Measurements from ENCODE around the gene ESM1.

ESM1 gene

DNA sequence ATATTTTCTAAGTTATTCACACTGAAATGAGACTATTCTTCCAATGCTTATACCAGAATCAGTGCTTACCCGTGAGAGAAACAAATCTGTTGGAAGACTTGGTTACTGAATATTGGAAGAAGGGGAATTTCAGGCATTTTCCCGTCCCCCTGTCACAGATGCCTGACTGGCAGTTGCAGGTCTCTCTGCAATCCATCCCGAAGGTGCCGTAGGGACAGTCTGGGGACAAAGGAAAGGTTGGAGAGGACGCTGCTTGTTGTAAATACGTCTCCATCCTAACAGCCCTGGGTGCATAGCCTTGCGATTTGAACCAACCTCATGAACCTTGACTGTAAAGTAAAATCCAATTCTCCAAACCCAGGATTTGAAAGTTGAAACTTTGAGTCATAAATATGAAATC is 3.5 kb downstream of the ESM1 start:
- DNase-seq (ENCODE audit: low spot score), result no peak

GRCh38 chr5:54975701-54976100 is 9.7 kb downstream of the ESM1 start:
- DNase-seq (ENCODE audit: low spot score), result no peak

GRCh38 chr5:54969856-54970828 is 15.3 kb downstream of the ESM1 start:
- DNase-seq (ENCODE audit: low spot score), result no peak

- no peak for DNase-seq (ENCODE audit: low spot score)
Observed at GRCh38 chr5:54969242-54969641, 16.2 kb downstream of the ESM1 start.

DNA sequence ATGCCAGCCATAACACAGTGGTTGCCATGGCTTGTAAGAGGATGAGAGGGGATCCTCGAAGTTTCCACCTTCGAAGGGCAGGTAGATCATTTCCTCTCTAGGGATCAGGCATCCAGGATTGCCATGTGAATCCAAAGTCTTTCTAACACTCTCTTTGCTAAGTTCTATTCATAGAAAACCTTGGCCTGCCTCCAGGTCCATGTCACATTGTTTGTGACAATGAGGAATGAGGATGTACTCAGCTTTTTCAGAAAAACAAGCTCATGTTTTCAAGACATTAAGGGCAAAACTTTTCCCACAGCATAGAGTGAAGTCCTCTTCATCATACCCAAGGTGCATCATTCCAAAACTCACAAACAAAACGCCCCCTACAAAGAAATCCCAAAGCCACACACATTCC is 19.6 kb downstream of the ESM1 start:
- DNase-seq (ENCODE audit: low spot score), result no peak

DNA sequence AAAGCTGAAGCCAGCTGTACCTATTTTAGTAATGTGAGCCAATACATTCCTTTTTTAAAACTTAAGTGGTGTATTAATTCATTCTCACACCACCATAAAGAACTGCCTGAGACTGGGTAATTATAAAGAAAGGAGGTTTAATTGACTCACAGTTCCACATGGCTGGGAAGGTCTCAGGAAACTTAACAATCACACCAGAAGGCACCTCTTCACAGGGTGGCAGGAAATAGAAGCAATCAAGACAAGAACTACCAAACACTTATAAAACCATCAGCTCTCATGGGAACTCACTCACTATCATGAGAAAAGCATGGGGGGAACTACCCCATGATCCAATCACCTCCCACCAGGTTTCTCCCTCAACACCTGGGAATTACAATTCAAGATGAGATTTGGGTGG is 21.0 kb downstream of the ESM1 start:
- no peak for DNase-seq (ENCODE audit: low spot score)

- peak; percentile 17 for DNase-seq (ENCODE audit: low spot score)
Observed at GRCh38 chr5:54959673-54960418, 25.5 kb downstream of the ESM1 start.

DNA sequence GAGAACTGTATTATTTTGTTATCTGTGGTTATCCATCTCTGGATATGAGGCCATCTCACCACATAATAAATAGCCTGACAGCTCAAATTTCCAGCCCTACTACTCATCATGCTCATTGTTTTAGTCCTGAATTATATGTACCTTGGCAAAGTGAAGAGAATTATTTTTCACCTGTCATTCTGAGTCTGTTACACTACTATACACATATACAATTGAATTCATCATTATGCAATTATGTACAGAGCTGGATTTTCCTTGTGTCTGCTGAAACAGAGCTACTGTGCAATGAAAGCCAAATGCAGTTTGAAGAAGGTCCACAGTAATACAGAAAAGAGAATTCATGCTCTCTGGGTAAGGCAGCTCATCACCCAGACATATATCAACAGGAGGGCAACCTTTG is 28.5 kb downstream of the ESM1 start:
- DNase-seq (ENCODE audit: low spot score), result no peak

DNA sequence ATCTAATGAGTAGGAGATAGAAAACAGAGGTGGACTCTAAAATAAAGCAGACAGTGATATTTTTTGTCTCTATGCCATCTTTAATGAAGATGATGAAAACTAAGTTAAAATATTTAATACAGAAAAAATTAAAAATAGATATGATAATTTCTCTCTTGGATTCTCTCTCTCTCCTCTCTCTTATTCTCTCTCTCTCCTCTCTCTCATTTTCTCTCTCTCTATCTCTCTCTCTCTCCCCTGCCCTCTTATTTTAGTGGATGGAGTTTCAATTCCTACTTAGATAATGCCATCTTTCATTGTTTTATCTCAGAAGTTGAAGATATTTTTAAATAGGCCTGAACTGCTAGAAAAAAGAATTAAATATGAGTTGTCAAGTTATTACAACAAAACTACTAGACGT is 38.2 kb downstream of the ESM1 start:
- no peak for DNase-seq (ENCODE audit: low spot score)

DNA sequence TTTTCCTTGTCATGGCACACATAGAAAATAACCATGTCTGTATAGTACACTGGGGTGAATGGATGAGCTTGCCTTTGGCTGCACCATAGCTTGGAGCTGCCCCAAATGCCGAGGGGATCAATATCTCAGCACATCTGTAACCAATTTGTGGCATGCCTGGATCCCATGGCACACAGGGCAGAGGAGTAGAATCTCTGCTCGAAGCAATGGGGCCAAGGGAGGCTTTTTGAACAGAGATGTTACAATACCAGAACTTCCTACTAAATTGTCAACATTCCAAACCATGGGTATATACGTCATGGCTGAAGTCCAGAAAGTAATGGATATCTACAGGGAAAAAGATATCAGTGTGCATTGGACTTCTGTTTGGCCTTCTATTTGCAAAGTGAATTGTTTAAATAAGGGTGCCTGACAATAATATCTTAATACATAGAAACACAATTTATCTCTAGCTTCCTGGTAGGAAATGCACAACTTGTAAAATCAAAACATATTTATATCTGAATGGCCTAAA is 39.0 kb downstream of the ESM1 start:
- no peak for DNase-seq (ENCODE audit: low spot score)

GRCh38 chr5:54944364-54944763 is 41.0 kb downstream of the ESM1 start:
- peak; percentile 68 for DNase-seq (ENCODE audit: low spot score)

DNA sequence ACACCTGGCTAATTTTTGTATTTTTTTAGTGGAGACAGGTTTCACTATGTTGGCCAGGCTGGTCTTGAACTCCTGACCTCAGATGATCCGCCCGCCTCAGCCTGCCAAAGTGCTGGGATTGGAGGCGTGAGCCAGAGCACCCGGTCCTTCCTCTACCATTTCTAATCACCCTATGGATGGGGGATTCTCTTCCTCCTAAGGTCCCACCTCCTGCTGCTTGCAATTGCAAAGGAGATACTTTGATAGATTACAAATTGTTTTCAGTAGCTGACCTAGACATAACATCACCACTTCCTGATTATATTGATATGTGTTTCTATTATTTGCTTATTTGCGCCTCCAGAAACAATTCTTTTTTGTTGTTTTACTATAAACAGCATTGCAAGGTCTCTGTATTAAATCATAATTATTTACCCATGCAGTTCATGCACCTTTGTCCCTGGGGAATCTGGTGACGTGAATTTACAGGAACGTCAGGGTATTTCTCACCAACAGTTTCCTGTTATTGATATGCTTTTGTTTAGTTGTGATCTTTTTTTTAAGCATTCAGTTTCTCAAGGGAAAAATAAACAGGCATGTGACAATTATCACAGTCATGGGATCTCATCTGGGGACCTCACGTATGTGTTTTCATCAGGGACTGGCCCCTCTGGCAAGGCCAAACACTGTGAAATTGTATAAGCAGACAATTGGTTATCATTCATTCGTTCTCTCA is 43.2 kb downstream of the ESM1 start:
- DNase-seq (ENCODE audit: low spot score), result no peak

GRCh38 chr5:54936201-54936600 is 49.2 kb downstream of the ESM1 start:
- no peak for DNase-seq (ENCODE audit: low spot score)

DNA sequence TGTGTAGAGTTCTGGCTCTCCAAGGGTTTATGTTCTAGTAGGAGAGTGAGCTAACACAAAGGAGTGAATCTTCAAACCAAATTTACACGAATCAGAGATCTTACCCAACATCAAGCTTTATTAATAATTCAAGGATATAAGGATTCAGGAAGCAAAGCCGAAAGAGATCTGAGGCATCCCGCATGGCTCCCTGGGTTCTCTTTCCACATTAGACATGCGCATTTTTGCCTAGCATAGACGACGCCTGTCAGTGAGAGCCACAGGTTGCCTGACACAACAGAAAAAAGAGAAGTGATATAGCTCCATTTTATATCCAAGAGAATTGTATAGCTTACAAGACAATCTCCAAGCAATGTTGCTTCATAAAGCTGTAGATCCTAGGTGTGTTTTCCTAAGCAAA is 52.6 kb downstream of the ESM1 start:
- DNase-seq (ENCODE audit: low spot score), result no peak

- DNase-seq (ENCODE audit: low spot score), result no peak
Observed at GRCh38 chr5:54930736-54931135, 54.7 kb downstream of the ESM1 start.
